NB4 (cell line): ENCODE data around the gene DGKQ.

Experiments used
- CTCF ChIP-seq: IDR thresholded peaks from one replicate; pipeline ENCODE4 v1.5.1; 2012; ENCODE audit warnings: low read depth, low read length
- MAX ChIP-seq: IDR thresholded peaks from 2 replicates; pipeline ENCODE4 v1.6.1; 2011; ENCODE audit warnings: low read depth, low read length
- MYC ChIP-seq: IDR thresholded peaks from 2 replicates; pipeline ENCODE4 v1.6.1; 2011; ENCODE audit warnings: low read depth, low read length
- POLR2A ChIP-seq: IDR thresholded peaks from 2 replicates; pipeline ENCODE4 v1.6.1; 2011; ENCODE audit warnings: mild to moderate bottlenecking; ENCODE audit not compliant: insufficient read length; ENCODE audit errors: extremely low read depth

- TF ChIP-seq CTCF (no peak), MAX (no peak), POLR2A (no peak), MYC (no peak)
These were observed 55.9 kb downstream of the DGKQ start for GRCh38 chr4:917466-917865.
